GM19193 (cell line): Measurements from ENCODE around the gene ASTN2.

Source experiments
- POLR2A ChIP-seq: IDR thresholded peaks from 4 replicates; pipeline ENCODE4 v1.6.1; 2011; ENCODE audit not compliant: insufficient read depth, insufficient read length; ENCODE audit errors: extremely low read depth

Gene ASTN2

GRCh38 chr9:116891424-116891823, 523.4 kb downstream of the ASTN2 start:
- TF ChIP-seq POLR2A, result no peak

GRCh38 chr9:116888066-116888465, 526.8 kb downstream of the ASTN2 start:
- TF ChIP-seq POLR2A, result no peak

GRCh38 chr9:116883676-116884075, 531.2 kb downstream of the ASTN2 start:
- no peak for TF ChIP-seq POLR2A

DNA sequence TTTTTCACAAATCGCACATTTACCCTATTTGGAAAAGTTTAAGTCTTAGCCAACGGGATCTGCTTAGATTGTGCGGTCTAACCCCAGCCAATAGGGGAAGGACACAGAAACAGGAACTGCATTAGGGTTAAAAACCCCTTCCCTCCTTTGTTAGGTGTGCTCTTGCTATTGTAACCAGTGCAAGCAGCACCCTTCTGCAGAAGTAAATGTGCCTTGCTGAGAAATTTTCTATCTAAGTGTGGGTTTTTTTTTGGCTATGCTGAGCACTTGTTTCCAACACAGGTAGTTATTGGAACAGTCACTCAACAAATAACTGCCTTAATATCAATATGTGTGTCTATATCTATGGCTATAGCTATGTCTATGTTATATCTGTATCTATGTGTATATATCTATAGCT, 537.8 kb downstream of the ASTN2 start:
- TF ChIP-seq POLR2A, result no peak

- TF ChIP-seq POLR2A, result no peak
These were observed 539.3 kb downstream of the ASTN2 start for GRCh38 chr9:116875576-116875975.

- no peak for TF ChIP-seq POLR2A
These were observed 540.6 kb downstream of the ASTN2 start for GRCh38 chr9:116873937-116874914.

- no peak for TF ChIP-seq POLR2A
These were observed 541.4 kb downstream of the ASTN2 start for GRCh38 chr9:116873491-116873890.

GRCh38 chr9:116870566-116870965, 544.3 kb downstream of the ASTN2 start:
- TF ChIP-seq POLR2A, result no peak

GRCh38 chr9:116868201-116868600, 546.7 kb downstream of the ASTN2 start:
- no peak for TF ChIP-seq POLR2A

DNA sequence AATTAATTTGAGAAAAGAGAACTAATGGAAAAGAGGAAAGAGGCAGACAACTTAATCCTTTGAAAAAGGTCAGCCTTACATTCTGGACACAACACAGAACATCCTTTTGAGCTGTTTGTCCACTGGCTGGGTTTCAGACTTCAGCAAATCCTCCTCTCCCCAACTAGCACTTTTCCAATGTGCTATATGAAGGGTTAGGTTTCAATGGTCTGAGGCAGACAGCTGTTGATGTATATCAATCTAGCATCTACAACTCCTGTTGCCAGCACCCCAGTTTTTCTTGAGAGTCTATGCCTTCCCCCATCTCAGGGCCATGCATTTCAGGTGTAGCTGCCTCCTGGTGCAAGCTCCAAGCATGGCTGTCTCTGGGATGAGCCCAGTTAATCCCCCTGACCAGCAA, 553.5 kb downstream of the ASTN2 start:
- no peak for TF ChIP-seq POLR2A

- no peak for TF ChIP-seq POLR2A
These were observed 554.2 kb downstream of the ASTN2 start for GRCh38 chr9:116860509-116861120.

- no peak for TF ChIP-seq POLR2A
These were observed 555.1 kb downstream of the ASTN2 start for GRCh38 chr9:116859763-116860162.

DNA sequence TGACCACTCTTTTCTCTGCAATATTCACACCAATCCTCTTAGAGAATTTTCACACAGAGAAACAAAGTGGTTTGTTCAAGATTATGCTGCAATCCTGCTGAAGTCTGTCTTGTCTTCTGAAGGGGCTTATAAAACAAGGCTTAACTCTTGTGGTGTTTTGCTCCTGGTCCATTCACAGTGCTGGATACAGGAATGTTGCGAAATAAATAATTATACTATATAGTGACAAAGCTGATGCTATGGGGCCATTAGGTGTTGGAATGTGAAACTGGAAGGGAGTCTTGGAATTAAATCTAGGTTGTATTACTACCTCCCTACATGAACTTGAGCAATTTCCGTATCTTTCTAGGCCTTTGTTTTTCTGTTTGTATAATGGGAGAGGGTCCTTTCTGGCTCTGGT, 557.5 kb downstream of the ASTN2 start:
- TF ChIP-seq POLR2A, result no peak

- no peak for TF ChIP-seq POLR2A
These were observed 558.8 kb downstream of the ASTN2 start for GRCh38 chr9:116855881-116856662.

DNA sequence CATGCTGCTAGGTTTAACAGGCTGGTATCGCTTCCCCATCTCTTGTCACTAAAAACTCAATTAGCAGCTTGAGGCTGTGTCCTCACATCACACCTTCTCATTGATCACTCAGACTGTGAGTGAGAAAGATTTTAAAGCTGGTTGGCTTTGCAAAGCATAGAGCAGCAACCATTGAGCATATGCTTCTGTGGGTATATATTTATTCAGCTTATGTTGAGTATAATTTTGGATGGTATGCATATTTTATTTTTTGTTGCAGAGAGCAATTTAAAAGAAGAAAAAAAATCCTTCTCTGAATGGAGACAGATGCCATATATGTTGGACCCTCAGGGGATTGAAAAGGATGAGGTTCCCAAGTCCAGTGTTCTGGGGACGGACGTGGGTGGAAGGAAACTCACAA, 565.1 kb downstream of the ASTN2 start:
- no peak for TF ChIP-seq POLR2A
